ENCODE data around the gene RGPD5.
"Not testable (repeated sequence)": the region's sequence is repeated elsewhere in the genome, so short reads cannot be mapped to it uniquely, and the experiment has no call there.

- not testable (repeated sequence) for TF ChIP-seq REST (IDR thresholded peaks at IDR 0.05; ENCODE audit: borderline replicate concordance); POLR2AphosphoS5 (IDR thresholded peaks at IDR 0.05)
Measured at GRCh38 chr2:109751572-109751971, 42.5 kb upstream of the RGPD5 start.

Data from neural cell (in vitro differentiated cells).